Ishikawa (cell line): ENCODE results near the gene IP6K1.

ENCODE experiments used
- CEBPB ChIP-seq: IDR thresholded peaks from 2 replicates; pipeline ENCODE4 v1.6.1; 2012
- CREB1 ChIP-seq: IDR thresholded peaks from 2 replicates; pipeline ENCODE4 v1.6.1; 2012; ENCODE audit warnings: low read depth
- EGR1 ChIP-seq: IDR thresholded peaks from 2 replicates; pipeline ENCODE4 v1.6.1; 2012
- EP300 ChIP-seq: IDR thresholded peaks from 2 replicates; pipeline ENCODE4 v1.6.1; 2012; ENCODE audit warnings: borderline replicate concordance
- FOXM1 ChIP-seq: IDR thresholded peaks from 2 replicates; pipeline ENCODE4 v1.6.1; 2012; ENCODE audit warnings: low read depth, borderline replicate concordance
- MAX ChIP-seq: IDR thresholded peaks from 2 replicates; pipeline ENCODE4 v1.6.1; 2012
- NFIC ChIP-seq: IDR thresholded peaks from 2 replicates; pipeline ENCODE4 v1.6.1; 2012
- RAD21 ChIP-seq: IDR thresholded peaks from 2 replicates; pipeline ENCODE4 v1.6.1; 2012; ENCODE audit warnings: low read depth
- REST ChIP-seq: IDR thresholded peaks from 2 replicates; pipeline ENCODE4 v1.6.1; 2012; ENCODE audit warnings: low read depth, mild to moderate bottlenecking
- TAF1 ChIP-seq: IDR thresholded peaks from 2 replicates; pipeline ENCODE4 v1.6.1; 2012; ENCODE audit warnings: low read depth, mild to moderate bottlenecking
- TCF12 ChIP-seq: IDR thresholded peaks from 2 replicates; pipeline ENCODE4 v1.6.1; 2012; ENCODE audit warnings: low read depth
- TEAD4 ChIP-seq: IDR thresholded peaks from 2 replicates; pipeline ENCODE4 v1.6.1; 2012
- USF1 ChIP-seq: IDR thresholded peaks from 2 replicates; pipeline ENCODE4 v1.6.1; 2012
- YY1 ChIP-seq: IDR thresholded peaks from 2 replicates; pipeline ENCODE4 v1.6.1; 2012; ENCODE audit warnings: low read depth
- ZBTB7A ChIP-seq: IDR thresholded peaks from 2 replicates; pipeline ENCODE4 v1.6.1; 2012; ENCODE audit warnings: low read depth

The IP6K1 gene

GRCh38 chr3:49790626-49791411 is 4.5 kb upstream of the IP6K1 start:
- TF ChIP-seq FOXM1 (no peak), TCF12 (no peak), TEAD4 (no peak), CREB1 (no peak), YY1 (no peak), ZBTB7A (no peak), NFIC (no peak), USF1 (no peak), REST (no peak)

- TF ChIP-seq EP300 (no peak), CEBPB (no peak), TEAD4 (no peak), USF1 (no peak)
Measured at GRCh38 chr3:49788056-49788455, 1.7 kb upstream of the IP6K1 start.

GRCh38 chr3:49787536-49787935 is 1.2 kb upstream of the IP6K1 start:
- TF ChIP-seq CEBPB (no peak), TCF12 (no peak), NFIC (no peak), RAD21 (no peak), YY1 (no peak), USF1 (no peak), CREB1 (no peak), TAF1 (no peak), FOXM1 (no peak), TEAD4 (no peak), REST (no peak), MAX (no peak), EP300 (no peak), EGR1 (no peak)

GRCh38 chr3:49787182-49787464 is 781 bp upstream of the IP6K1 start:
- TF ChIP-seq EP300, result no peak
- no peak for TF ChIP-seq MAX
- no peak for TF ChIP-seq NFIC
- TF ChIP-seq TCF12, result no peak
- no peak for TF ChIP-seq CREB1

- TF ChIP-seq NFIC (no peak), MAX (peak; percentile 37)
Measured at GRCh38 chr3:49785565-49786356, 581 bp downstream of the IP6K1 start.
